Measurements from ENCODE around the gene PPP2R5C.

PPP2R5C gene

DNA sequence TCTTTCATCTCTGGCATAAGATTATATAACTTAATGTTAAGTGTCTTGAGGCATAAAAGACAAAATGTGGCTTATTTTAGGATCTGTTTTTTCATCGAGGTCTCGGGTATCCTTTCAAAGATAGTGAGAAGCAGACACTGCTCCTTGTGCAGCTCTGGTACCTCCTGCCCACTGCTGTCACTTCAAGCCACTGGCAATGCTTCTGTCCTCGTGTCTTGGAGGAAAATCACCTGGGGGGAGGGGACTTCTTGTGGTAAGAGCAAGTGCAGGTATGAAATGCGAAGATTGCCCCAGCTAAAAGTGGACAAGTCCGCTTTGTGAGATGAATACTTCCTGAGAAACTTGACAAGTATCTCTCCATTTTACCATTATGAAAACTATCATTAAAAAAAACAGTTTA lies 165.1 kb downstream of the PPP2R5C start:
- DNase-seq, result no peak

DNA sequence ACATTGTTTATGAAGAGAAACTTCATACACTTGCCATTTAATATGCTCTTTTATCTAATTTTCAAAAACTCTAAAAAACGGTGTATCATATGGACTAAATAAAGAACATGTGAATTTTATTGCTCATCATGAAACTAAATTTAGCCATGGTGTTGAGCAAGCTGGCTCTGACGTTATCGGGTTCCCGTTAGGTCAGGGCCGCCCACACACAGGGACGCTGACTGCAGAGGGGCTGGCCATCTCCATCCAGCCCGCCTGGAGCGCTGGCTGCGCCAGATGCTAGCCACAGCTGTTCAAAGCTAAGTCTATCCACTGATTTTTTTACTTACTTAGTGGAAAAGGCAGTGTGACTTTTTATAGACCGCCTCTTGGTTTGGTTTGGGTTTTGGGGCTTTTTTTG lies 166.3 kb downstream of the PPP2R5C start:
- no peak for DNase-seq

DNA sequence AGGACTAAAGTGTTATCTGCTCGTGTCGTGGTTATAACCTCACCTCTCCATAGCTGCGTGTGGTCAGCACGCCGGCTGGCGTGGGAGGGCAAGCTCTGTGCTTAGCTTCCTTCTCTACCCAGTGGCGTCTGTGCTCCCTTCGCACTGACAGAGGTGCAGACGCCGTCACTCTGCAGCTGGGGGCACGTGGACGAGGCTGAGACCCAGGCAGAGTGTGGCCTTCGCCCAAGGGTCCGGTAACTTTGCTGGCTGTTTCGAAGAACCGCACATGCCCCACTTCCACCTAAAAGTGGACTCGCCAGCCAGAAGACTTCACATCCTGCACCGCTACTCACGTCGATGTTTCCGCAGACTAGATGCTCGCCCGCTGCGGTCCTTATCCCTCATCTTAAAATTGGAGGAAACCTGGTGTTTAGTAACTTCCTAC lies 166.9 kb downstream of the PPP2R5C start:
- no peak for DNase-seq

DNA sequence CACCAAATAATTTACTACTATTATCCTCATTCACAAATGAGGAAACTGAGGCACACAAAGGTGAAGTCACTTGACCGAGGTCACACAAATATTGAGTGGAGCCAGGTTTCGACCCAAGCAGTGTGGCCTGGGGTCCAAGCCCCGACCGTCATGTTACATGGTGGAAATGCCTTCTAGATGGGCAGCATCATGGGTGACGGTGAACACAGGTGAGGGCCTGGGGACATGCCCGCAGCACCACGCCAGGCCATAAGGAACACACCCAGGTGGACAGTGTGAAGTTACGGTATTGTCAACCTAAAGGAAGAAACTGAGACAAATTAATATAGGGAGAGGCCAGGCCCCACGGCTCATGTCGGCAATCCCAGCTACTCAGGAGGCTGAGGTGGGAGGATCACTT lies 167.6 kb downstream of the PPP2R5C start:
- no peak for DNase-seq

DNA sequence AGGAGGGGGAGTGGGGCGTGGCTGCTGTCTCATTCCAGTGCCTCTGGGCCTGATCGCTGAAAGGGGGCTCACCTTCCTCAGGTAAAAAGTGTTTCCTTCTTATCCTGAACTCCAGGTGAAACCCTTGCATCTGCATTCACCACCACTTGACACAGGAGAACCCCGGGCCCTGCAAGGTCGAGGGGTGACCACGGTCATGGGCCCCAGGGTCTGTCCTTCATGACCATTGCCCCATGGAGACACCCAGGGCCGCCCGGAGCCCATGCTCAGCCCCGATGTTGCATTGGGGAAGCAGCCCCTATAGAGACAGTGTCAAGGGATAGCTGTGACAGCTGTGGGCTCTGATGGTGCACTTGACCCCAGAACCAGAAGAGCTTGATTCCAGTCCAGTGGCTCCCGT lies 168.4 kb downstream of the PPP2R5C start:
- no peak for DNase-seq

DNA sequence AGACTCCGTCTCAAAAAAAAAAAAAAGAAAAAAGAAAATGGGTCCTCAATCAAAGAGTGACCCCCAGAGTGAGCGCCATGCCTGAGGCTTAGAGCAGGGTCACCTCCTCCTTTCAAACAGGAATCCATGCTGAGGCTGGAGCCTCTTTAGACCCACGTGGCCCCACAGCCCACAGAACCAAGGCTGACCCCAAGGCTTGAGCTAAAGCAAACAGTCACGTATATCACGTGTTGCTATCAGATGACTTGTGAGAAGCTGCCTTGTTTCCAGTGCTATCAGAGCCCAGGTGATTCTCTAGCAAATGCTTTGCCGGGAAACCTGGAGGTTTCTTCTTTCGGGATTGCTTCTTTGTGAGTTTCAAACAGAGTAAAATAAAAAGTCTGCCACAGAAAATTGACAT lies 171.2 kb downstream of the PPP2R5C start:
- DNase-seq, result no peak

DNA sequence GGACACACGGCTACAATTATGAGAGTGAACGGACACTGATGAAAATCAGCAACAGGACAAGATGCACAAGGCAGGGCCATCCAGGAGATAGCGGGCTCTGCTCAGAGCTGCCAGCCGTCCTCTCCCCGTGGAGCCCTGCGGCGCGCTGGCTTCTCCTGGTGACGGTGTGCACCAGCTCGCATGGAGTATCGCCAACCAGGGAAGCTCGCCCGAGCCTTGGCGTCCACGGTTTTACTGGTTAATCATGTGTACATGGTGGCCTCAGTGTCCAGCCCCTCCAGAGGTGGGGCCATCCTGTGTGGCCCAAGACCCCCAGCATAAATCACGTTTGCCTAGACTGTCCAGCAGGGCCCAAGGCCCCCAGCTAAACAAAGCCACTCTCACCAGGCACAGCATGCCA lies 171.7 kb downstream of the PPP2R5C start:
- no peak for DNase-seq

DNA sequence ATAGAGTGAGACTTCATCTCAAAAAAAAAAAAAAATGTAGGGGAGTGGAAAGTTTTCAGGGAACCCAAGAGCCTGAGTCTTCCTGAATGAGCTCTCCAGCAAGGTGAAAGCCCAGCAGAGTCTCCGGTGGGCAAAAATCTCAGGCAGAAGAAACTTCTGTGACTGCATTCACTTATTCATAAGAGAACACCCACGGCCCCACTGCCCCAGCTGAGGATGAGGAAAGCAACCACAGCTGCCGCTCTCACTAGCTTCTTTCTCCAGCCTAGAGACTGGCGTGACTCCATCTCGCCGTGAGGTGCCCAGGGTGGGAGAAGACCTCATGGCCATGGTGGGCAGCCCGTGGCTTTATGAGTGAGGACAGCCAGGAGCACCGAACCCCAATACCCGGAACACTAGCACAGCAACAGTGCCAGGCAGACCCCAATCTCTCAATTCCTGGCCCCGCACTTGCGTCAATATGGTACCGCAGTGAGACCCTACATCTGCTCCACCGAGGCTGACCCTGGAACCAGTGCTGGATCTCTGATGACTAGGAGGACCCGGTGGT lies 173.2 kb downstream of the PPP2R5C start:
- DNase-seq, result no peak

DNA sequence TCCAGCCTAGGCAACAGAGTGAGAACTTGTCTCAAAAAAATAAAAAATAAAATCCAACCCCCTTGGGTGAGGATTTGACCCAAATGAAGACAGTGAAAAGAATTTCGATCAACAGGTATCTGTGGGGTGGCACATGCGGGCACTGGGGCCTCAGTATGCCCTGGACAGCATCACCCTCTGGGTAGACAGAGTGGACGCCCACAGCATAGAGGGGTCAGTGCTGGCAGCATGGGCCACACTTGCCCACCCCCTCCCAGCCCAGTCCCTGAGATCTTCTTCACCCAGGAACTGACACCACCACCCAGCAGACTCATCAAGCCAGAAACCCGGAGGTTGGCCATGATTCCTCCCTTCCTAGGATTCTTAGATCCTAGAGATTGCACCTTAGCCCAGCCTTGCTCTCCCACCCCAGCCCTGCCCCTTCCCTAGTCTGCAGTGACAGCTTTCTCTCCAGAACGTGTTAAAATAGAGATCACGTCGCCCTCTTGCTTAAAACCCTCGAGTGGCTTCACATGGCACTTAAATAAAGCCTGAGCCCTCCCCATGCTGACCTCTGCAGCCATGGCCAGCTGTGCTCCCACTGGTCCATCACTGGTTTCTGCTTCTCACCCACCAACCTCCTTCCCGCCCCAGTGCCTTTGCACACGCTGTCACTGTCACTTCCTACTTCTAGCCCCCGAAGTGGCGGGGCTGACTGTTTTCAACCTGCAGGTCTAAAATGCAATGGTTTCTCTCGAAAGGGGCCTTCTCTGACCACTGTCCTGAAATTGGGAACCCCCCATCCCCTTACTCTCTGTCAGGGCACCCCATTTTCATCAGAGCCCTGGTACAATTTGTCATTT lies 176.6 kb downstream of the PPP2R5C start:
- DNase-seq, result no peak

DNA sequence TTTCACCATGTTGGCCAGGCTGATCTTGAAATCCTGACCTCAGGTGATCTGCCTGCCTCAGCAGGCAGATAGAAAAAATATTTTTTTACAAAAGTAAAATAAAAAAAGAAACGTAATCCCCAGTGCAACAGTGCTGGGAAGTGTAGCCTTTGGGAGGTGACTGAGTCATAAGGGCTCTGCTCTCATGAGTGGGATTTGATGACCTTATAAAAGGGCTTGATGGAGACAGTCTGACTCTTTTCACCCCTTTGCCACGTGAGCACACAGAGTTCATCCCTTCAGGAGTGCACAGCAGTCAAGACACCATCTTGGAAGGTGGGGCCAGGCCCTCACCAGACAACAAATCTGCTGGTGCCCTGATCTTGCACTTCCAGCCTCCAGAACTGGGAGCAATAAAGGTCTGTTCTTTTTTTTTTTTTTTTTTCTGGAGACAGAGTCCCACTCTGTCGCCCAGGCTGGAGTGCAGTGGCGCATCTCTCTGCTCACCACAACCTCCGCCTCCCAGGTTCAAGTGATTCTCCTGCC lies 178.2 kb downstream of the PPP2R5C start:
- DNase-seq, result no peak

DNA sequence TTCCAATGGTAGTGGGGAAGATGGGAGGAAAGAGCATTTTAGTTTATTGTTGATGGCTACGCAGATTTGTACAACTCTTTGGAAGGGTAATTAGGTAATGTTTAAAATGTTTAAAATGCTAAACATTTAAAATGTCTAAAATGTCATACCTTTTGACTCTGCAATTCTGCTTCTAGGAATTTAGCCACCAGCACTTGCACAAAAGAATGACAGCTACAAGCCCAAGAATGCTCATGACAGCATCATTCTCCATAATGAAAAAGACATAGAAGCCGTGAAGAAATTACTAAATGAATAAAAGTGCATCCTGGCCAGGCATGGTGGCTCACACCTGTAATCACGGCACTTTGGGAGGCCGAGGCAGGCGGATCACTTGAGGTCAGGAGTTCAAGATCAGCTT lies 182.9 kb downstream of the PPP2R5C start:
- no peak for DNase-seq

DNA sequence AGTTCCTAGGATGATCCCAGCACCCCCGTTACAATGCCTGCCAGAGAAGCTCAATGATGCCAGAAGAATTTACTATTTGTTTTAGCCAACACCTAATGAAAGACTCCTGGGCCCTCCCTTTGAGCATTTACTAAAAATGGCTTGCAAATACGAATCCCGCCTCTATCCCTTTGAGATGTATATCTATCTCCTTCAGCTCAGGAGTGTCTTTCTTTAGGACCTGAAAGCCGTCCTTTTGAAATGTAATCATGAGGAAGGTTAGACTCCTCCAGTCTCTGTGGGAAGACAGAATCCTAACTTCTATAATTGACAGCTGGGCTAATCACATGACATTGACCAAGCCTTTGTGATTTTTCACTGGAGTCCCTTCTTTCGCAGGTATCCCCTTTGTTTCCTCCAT lies 183.7 kb downstream of the PPP2R5C start:
- no peak for DNase-seq

DNA sequence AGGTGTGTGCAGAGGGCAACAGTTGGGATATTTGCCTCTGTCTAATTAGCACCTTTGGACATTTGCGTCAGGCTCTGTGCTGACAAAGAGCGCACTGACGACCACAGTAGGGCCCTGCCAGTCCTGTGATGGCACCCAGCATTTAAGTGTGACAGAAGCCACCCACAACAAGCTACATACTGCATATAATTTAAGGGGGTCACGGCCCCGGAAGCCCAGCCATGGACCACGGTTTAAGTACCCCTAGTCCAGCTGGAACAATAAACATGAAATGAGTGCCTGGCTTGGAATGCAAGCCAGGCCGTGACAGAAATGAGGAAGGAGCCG lies 186.0 kb downstream of the PPP2R5C start:
- no peak for DNase-seq

DNA sequence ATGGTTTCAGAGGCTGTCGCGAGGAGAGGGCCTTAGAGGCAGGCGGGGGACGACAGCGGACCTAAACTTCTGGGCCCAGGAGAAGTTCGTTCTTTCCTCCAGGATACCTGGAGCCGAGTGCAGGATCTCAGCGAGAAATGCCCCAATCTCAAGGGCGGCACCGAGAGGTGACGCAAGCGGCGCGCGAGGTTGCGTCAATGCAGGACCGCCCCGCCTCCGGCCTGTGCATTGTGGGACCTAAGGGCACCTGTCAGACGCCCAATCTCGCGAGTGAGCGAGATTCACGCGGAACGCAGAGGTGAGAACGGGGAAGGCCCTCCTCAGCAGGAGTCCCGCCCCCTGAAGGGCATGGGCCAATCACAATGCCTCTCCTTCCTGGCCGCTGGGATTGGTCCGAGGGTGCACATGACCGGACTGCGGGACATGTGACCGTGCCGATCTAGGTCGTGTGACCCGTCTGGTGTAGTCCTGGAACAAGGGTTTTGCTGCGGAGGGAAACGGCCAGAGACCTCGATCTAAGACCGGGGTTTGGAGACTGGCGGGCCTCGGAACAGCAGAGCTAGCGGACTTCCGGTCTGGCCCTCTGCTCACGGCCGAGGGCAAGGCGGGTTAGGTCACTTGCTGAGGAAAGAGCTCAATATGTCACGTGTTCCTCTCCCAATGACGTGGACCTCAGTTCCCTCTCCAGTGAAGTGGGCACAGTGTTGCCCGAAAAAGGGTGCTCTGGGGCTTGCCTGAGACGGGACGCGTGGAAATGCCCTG lies 186.6 kb downstream of the PPP2R5C start:
- peak; percentile 100 for DNase-seq

DNA sequence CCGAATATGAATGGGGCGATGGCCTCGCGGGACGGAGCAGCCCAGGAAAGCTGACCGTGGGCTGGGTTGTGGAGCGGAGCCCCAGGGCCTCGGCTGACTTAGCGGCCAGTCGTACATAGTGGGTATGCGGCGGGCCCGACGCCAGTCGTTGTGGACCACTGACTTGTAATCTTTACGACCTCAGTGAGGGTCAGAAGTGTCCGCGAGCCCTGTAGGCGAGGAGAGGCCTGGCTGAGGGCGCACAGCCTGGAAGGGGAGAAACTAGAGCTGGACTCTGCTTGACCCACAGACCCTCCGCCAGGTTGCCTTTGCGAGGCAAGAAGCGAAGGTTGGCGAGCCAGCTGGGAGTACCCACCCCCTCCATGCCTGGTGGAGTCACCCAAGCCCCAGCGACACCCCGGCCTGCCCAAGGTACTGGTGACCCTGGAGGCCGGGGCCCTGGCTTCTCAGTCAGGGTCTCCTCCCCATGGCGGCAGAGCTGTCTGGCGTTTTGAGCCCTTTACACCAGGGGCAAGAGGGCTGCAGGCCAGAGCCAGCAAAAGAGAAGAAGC lies 187.2 kb downstream of the PPP2R5C start:
- DNase-seq, result no peak

DNA sequence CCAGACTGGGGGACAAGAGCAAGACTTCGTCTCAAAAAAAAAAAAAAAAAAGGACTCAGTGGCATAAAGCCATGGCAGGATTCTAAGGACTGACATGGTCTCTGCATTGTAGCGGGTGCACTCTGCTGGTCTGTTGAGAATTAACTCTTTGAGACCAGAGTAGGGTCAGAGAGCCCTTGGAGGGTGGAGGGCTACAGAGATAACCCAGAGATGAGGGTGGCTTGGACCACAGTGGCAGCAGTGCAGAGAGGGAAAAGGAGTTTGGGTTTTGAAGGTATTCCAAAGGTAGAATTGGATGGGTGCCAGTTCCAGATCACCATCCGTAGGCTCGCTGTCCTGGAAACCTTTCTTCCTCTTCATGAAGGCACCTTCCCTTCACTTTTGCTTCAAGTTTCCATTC lies 188.6 kb downstream of the PPP2R5C start:
- no peak for DNase-seq

DNA sequence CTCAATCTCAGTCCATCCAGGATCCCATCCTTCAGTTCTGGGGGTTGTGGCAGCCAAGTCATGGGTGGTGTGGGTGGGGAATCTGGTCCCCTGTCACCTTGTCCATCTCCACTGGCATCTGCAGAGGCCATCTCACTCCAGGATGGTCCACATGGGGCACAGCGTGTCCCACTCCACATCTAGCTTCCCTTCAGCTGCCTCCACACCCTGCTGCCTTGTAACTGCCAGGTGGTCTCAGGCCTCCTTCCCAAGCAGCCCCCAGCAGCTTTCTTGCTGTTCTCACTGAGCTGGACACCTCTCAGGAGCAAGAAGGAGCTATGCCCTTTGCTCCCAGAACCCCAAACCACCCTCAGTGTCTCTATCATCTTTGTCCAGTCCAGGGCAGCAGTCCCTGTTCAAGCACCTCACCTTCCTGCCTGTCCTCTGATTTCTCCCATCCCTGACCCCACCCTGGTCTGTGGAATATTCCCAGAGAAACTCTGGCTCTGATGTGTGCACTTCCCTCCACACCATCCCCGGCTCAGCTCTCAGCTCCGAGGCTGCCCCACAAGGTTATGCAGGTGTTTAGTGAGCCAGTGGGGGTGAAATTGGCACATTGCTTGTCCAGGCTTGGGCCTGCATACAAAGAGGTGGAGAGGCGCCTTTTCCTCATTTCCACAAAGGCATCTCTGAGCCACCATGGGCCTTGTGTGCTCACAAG lies 189.2 kb downstream of the PPP2R5C start:
- DNase-seq, result no peak

DNA sequence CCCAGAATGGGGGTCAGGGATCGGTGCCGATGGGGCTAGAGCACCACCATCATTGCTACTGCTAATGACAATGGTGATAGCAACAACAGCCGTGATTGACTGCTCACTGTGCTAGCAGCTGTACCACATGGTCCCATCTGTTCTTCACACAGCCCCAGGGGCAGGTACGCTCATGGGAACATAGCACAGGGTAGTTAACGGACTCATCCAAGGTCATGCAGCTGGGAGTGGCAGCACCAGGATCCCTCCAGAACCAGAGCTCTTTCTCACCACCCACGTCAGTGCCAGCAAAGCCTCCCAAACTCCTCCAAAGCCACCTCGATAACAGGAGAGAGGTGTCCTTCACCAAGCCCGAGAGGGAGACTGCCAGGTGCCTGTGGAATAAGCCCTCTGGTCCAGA lies 191.6 kb downstream of the PPP2R5C start:
- no peak for DNase-seq

DNA sequence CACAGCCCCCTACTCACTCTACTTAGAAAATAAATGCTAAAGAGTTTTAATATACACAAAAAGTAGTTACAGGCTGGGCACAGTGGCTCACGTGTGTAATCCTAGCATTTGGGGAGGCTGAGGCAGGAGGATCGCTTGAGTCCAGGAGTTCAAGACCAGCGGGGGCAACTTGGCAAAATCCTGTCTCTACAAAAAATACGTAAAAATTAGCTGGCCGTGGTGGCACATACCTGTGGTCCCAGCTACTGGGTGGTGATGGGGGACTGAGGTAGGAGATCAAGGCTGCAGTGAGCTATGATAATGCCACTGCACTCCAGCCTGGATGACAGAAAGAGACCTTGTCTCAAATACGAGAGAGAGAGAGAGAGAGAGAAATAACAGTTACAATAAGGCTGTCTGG lies 193.0 kb downstream of the PPP2R5C start:
- no peak for DNase-seq

DNA sequence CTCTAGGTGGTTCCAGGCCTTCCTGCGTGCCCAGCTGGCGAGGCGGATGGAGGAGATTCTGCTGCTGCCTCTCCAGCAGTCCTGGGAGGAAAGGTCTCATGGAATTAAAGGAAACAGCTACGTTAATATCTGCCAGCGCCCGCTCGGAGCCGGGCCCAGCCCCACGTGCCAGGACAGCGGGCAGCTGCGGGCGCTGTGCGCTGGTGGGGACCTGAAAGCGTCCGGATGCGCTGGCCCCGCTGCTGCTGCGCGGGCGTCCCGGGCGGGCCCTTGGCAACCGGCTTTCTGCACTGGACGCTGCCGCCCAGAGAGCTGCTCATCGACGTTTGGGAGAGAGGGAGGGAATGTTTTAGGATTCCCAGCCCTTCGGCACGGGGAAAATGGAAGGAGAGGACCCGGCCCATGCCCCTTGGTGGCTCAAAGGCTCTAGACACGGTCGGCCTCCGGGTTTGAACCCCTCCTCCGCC lies 194.2 kb downstream of the PPP2R5C start:
- DNase-seq, result no peak

DNA sequence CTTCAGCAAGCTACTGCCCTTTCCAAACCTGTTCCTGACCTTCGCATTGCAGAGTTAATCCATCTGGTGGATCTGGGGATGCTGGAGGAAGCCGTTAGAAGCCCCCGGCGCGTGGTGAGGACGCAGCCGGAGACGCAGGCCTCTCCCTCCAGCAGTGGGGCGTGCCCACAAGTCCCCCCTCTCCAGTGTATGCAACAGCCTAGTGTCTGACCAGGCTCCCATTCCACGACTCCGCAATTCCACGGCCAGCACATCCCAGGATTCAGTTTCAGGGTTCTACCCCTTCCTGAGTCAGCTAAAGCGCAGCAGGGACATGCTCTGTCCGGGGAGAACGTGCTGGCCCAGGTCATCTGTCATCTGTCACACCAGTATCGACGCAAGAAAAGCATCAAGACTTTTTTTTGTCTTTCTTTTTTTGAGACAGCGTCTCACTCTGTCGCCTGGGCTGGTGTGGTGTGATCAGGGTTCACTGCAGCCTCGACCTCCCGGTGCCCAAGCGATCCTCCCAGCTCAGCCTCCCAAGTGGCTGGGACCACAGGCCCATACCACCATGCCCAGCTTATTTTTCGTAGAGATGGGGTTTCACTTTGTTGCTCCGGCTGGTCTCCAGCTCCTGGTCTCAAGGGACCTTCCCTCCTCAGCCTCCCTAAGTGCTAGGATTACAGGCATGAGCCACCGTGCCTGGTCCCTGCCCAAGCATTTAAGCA lies 194.8 kb downstream of the PPP2R5C start:
- no peak for DNase-seq
